Lower leg skin (tissue), 3 donors: ENCODE measurements around the gene ANO9.

ENCODE experiments used
- POLR2A ChIP-seq, 2 donors: fragments of 450-650 bp; IDR thresholded peaks; one replicate each; pipeline ENCODE4 v1.6.1; 2016 to 2017; ENCODE audit warnings: antibody characterized with exemption in 2 of 2, mild to moderate bottlenecking in 1 of 2, moderate library complexity in 1 of 2
- TF ChIP-seq, protein P1 (sequence below), 3 donors: fragments of 450-650 bp; IDR thresholded peaks; one replicate each; pipeline ENCODE4 v1.5.1; 2016; ENCODE audit warnings: antibody characterized with exemption in 3 of 3, mild to moderate bottlenecking in 3 of 3, moderate library complexity in 2 of 3

- TF ChIP-seq, protein P1, sequence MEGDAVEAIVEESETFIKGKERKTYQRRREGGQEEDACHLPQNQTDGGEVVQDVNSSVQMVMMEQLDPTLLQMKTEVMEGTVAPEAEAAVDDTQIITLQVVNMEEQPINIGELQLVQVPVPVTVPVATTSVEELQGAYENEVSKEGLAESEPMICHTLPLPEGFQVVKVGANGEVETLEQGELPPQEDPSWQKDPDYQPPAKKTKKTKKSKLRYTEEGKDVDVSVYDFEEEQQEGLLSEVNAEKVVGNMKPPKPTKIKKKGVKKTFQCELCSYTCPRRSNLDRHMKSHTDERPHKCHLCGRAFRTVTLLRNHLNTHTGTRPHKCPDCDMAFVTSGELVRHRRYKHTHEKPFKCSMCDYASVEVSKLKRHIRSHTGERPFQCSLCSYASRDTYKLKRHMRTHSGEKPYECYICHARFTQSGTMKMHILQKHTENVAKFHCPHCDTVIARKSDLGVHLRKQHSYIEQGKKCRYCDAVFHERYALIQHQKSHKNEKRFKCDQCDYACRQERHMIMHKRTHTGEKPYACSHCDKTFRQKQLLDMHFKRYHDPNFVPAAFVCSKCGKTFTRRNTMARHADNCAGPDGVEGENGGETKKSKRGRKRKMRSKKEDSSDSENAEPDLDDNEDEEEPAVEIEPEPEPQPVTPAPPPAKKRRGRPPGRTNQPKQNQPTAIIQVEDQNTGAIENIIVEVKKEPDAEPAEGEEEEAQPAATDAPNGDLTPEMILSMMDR (IDR thresholded peaks at IDR 0.05): no peak
- TF ChIP-seq POLR2A (IDR thresholded peaks at IDR 0.05): no peak
Observed at GRCh38 chr11:390175-390574, 51.6 kb downstream of the ANO9 start.
